K562 (cell line): ENCODE measurements around the gene CMTM4. TPM values are rescaled to one million over a fixed set of nuclear protein-coding genes. Genes with fewer than 3 reads are reported as not detected.

ENCODE experiments used
- BMI1 ChIP-seq: fragments of 150-350 bp; IDR thresholded peaks from 2 replicates; pipeline ENCODE4 v1.6.1; 2014; ENCODE audit warnings: low read length
- CSDE1 ChIP-seq, 2 experiments: fragments of 450-650 bp; IDR thresholded peaks; 2 replicates each; pipeline ENCODE4 v1.6.1; 2016; ENCODE audit warnings: mild to moderate bottlenecking in 1 of 2
- GABPB2 ChIP-seq: fragments of 250-450 bp; sonication (Bioruptor Pico); conservative IDR thresholded peaks from 2 replicates; pipeline ENCODE4 v1.5.1; 2021; ENCODE audit warnings: mild to moderate bottlenecking
- HDAC8 ChIP-seq: fragments of 450-650 bp; IDR thresholded peaks from 2 replicates; pipeline ENCODE4 v1.6.1; 2016; ENCODE audit warnings: mild to moderate bottlenecking, missing genetic modification characterization, moderate library complexity, missing compliant biosample characterization
- HNRNPLL ChIP-seq: fragments of 200-400 bp; formaldehyde crosslinking; IDR thresholded peaks from 2 replicates; pipeline ENCODE4 v1.6.1; 2017; ENCODE audit warnings: low read length, low read depth, mild to moderate bottlenecking; ENCODE audit not compliant: poor library complexity, severe bottlenecking
- KLF1 ChIP-seq: fragments of 450-650 bp; IDR thresholded peaks from 2 replicates; pipeline ENCODE4 v1.6.1; 2016; ENCODE audit warnings: missing genetic modification characterization, missing compliant biosample characterization
- SRSF1 ChIP-seq: fragments of 200-400 bp; formaldehyde crosslinking; IDR thresholded peaks from 2 replicates; pipeline ENCODE4 v1.6.1; 2017; ENCODE audit warnings: mild to moderate bottlenecking, low read depth, low read length, moderate library complexity
- THAP12 ChIP-seq: fragments of 250-450 bp; sonication (Bioruptor Pico); IDR thresholded peaks from 2 replicates; pipeline ENCODE4 v1.9.0; 2021; ENCODE audit warnings: mild to moderate bottlenecking, inconsistent platforms
- YY1 ChIP-seq, 3 experiments: IDR thresholded peaks; 2 replicates each; pipeline ENCODE4 v1.6.1; 2011; ENCODE audit warnings: low read length in 2 of 3, mild to moderate bottlenecking in 2 of 3, moderate library complexity in 2 of 3, borderline replicate concordance in 1 of 3, control low read depth in 1 of 3, low read depth in 1 of 3; ENCODE audit not compliant: insufficient read depth in 3 of 3, insufficient replicate concordance in 2 of 3, control insufficient read depth in 1 of 3, insufficient read length in 1 of 3; ENCODE audit errors: extremely low read depth in 1 of 3
- polyA plus RNA-seq, 8 experiments: library from polyadenylated mRNA; depleted of rRNA in 4 of 8; stranded (reverse) in 5 of 8; unstranded in 3 of 8; fragments of >200 nt; fragmentation: Nextera tagmentation in 2 of 8; fragmentation: Illumina TruSeq in 1 of 8; extraction: Ambion mirVana in 2 of 8; extraction: Trizol in 1 of 8; gene quantifications; 2 replicates each; pipeline versions ENCODE4 v1.2.1 to v1.2.3, GENCODE V29; 2011 to 2014; ENCODE audit warnings: inconsistent platforms in 1 of 8, missing spikeins in 1 of 8
- total RNA-seq, 7 experiments: library from RNA; depleted of rRNA in 6 of 7; stranded (reverse); fragments of >200 nt in 6 of 7; fragmentation: Illumina TruSeq in 2 of 7; extraction: Trizol in 2 of 7; gene quantifications; 2 replicates each; pipeline versions ENCODE4 v1.2.1 to v1.2.3, GENCODE V29; 2011 to 2021; ENCODE audit warnings: low replicate concordance in 1 of 7
- TF ChIP-seq, protein P1 (sequence below): fragments of 450-650 bp; IDR thresholded peaks from 2 replicates; pipeline ENCODE4 v1.6.1; 2016; ENCODE audit warnings: mild to moderate bottlenecking, moderate library complexity

The CMTM4 gene
- total and polyA plus RNA-seq, 9 of the 15 experiments (the other 6 are each of a cell fraction or from before 2014, with no cell fraction given) = 2.0 to 21.3 (median 12.5) TPM

- TF ChIP-seq, protein P1, sequence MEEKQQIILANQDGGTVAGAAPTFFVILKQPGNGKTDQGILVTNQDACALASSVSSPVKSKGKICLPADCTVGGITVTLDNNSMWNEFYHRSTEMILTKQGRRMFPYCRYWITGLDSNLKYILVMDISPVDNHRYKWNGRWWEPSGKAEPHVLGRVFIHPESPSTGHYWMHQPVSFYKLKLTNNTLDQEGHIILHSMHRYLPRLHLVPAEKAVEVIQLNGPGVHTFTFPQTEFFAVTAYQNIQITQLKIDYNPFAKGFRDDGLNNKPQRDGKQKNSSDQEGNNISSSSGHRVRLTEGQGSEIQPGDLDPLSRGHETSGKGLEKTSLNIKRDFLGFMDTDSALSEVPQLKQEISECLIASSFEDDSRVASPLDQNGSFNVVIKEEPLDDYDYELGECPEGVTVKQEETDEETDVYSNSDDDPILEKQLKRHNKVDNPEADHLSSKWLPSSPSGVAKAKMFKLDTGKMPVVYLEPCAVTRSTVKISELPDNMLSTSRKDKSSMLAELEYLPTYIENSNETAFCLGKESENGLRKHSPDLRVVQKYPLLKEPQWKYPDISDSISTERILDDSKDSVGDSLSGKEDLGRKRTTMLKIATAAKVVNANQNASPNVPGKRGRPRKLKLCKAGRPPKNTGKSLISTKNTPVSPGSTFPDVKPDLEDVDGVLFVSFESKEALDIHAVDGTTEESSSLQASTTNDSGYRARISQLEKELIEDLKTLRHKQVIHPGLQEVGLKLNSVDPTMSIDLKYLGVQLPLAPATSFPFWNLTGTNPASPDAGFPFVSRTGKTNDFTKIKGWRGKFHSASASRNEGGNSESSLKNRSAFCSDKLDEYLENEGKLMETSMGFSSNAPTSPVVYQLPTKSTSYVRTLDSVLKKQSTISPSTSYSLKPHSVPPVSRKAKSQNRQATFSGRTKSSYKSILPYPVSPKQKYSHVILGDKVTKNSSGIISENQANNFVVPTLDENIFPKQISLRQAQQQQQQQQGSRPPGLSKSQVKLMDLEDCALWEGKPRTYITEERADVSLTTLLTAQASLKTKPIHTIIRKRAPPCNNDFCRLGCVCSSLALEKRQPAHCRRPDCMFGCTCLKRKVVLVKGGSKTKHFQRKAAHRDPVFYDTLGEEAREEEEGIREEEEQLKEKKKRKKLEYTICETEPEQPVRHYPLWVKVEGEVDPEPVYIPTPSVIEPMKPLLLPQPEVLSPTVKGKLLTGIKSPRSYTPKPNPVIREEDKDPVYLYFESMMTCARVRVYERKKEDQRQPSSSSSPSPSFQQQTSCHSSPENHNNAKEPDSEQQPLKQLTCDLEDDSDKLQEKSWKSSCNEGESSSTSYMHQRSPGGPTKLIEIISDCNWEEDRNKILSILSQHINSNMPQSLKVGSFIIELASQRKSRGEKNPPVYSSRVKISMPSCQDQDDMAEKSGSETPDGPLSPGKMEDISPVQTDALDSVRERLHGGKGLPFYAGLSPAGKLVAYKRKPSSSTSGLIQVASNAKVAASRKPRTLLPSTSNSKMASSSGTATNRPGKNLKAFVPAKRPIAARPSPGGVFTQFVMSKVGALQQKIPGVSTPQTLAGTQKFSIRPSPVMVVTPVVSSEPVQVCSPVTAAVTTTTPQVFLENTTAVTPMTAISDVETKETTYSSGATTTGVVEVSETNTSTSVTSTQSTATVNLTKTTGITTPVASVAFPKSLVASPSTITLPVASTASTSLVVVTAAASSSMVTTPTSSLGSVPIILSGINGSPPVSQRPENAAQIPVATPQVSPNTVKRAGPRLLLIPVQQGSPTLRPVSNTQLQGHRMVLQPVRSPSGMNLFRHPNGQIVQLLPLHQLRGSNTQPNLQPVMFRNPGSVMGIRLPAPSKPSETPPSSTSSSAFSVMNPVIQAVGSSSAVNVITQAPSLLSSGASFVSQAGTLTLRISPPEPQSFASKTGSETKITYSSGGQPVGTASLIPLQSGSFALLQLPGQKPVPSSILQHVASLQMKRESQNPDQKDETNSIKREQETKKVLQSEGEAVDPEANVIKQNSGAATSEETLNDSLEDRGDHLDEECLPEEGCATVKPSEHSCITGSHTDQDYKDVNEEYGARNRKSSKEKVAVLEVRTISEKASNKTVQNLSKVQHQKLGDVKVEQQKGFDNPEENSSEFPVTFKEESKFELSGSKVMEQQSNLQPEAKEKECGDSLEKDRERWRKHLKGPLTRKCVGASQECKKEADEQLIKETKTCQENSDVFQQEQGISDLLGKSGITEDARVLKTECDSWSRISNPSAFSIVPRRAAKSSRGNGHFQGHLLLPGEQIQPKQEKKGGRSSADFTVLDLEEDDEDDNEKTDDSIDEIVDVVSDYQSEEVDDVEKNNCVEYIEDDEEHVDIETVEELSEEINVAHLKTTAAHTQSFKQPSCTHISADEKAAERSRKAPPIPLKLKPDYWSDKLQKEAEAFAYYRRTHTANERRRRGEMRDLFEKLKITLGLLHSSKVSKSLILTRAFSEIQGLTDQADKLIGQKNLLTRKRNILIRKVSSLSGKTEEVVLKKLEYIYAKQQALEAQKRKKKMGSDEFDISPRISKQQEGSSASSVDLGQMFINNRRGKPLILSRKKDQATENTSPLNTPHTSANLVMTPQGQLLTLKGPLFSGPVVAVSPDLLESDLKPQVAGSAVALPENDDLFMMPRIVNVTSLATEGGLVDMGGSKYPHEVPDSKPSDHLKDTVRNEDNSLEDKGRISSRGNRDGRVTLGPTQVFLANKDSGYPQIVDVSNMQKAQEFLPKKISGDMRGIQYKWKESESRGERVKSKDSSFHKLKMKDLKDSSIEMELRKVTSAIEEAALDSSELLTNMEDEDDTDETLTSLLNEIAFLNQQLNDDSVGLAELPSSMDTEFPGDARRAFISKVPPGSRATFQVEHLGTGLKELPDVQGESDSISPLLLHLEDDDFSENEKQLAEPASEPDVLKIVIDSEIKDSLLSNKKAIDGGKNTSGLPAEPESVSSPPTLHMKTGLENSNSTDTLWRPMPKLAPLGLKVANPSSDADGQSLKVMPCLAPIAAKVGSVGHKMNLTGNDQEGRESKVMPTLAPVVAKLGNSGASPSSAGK = no peak
- TF ChIP-seq KLF1 (no peak), THAP12 (CRISPR knock-in tag) (no peak), GABPB2 (CRISPR knock-in tag) (no peak), BMI1 (no peak), CSDE1 (IDR thresholded peaks at IDR 0.05) (no peak), YY1 (IDR thresholded peaks at IDR 0.05; ENCODE audit: borderline replicate concordance in 1 of 3, control insufficient read depth in 1 of 3, extremely low read depth in 1 of 3, insufficient read depth in 3 of 3, insufficient read length in 1 of 3, insufficient replicate concordance in 2 of 3, low read depth in 1 of 3, low read length in 2 of 3) (peak in 1 of 3 experiments; percentile 6), HNRNPLL (no peak), SRSF1 (no peak), HDAC8 (tag) (no peak)
Measured at GRCh38 chr16:66605177-66605978, 91.2 kb downstream of the CMTM4 start (continued).
